ENCODE data around the gene RBM33.

Gene RBM33

DNA sequence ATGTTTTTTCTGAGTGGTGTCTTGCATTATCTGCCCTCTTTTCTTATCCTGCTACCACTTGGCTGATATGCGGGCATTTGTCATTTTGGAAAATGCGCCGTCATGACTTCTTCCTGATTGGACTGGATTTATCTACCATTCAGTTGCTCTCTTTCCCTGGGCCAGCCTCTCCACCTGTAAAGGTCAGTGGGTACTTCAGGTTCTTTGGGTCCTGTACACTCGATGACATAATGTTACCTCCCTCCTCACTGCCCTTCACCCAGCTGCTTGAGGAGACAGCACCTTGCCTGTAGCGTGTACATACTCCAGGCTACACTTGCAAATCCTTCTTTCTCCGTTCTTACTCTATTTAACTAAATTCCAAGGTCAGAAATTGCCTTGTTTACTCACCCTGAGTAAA is 83.7 kb downstream of the RBM33 start:
- TF ChIP-seq, protein P1, sequence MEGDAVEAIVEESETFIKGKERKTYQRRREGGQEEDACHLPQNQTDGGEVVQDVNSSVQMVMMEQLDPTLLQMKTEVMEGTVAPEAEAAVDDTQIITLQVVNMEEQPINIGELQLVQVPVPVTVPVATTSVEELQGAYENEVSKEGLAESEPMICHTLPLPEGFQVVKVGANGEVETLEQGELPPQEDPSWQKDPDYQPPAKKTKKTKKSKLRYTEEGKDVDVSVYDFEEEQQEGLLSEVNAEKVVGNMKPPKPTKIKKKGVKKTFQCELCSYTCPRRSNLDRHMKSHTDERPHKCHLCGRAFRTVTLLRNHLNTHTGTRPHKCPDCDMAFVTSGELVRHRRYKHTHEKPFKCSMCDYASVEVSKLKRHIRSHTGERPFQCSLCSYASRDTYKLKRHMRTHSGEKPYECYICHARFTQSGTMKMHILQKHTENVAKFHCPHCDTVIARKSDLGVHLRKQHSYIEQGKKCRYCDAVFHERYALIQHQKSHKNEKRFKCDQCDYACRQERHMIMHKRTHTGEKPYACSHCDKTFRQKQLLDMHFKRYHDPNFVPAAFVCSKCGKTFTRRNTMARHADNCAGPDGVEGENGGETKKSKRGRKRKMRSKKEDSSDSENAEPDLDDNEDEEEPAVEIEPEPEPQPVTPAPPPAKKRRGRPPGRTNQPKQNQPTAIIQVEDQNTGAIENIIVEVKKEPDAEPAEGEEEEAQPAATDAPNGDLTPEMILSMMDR (conservative IDR thresholded peaks at IDR 0.05): no peak
- H3K27ac ChIP-seq: peak overlapping the region; percentile 48

DNA sequence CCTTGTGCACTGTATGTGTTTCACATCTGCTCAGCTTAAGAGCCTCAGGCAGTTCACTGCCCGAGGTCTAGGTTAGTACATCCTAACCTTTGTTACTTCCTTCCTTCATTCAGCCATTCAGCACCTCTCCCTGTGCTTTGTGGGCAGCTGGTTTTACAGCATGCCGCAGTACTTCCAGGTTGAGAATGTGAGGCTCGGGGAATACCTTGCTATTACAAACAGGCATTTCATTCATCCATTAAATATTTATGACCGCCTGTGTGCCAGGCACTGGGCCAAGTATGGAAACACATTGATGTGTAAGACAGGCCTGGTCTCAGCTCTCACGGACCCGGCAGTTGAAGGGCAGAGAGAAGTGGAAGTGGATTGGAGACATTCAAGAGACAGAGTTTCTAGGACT is 85.4 kb downstream of the RBM33 start:
- TF ChIP-seq, protein P1 (conservative IDR thresholded peaks at IDR 0.05): no peak
- peak overlapping the region; percentile 48 for H3K27ac ChIP-seq

DNA sequence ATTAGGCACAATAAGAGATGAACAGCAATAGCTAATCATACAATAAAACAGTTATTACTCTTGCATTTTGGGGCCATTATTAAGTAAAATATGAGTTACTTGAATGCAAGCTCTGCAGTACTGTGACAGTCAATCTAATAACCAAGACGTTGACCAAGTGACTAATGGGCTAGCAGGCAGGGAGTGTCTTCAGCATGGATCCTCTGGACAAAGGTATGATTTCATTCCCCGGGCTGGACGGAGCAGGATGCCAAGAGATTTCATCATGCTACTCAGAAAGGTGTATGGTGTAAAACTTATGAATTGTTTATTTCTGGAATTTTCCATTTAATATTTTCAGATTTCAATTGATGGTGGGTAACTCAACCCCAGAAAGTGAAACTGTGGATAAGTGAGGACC is 86.9 kb downstream of the RBM33 start:
- no peak overlapping the region for H3K27ac ChIP-seq
- TF ChIP-seq, protein P1 (conservative IDR thresholded peaks at IDR 0.05): no peak

DNA sequence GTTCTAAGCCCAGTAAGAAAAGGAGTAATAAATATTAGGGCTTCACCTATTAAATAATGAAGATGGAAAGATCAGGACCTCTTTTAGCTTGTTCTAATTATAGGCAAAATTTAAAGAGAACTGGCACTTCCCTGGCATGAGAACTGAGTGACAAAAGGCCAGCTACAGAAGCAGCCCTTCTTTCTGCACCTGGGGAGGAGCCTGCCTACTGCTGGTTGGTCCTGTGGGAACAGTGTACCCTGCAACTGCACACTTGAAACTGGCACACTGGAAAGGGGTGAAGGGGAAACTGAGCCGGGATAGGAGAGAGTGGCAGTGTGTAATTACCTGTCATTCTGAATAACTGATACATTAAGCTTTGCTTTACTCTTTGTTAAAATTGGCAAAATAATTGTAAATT is 87.4 kb downstream of the RBM33 start:
- H3K27ac ChIP-seq: no peak overlapping the region
- TF ChIP-seq, protein P1 (conservative IDR thresholded peaks at IDR 0.05): no peak

DNA sequence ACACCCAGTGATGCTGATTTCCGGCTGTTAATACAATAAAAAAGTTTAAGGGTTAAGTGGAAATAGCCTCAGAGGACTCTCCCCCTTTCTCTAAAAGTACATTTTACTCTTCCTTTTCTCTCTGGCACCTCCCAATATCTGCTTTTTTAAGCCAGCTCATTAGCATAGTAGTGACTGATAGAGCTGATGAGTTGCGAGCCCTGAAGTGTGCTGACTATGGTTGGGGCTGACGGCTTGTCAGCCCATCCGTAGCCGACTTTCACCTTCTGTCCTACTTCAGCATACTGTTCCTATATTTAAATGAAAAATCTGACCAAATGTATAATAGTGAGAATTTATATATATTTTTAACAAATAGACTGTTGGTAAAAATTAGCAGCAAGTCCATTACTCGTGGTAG is 87.8 kb downstream of the RBM33 start:
- H3K27ac ChIP-seq: no peak overlapping the region
- TF ChIP-seq, protein P1 (conservative IDR thresholded peaks at IDR 0.05): no peak

DNA sequence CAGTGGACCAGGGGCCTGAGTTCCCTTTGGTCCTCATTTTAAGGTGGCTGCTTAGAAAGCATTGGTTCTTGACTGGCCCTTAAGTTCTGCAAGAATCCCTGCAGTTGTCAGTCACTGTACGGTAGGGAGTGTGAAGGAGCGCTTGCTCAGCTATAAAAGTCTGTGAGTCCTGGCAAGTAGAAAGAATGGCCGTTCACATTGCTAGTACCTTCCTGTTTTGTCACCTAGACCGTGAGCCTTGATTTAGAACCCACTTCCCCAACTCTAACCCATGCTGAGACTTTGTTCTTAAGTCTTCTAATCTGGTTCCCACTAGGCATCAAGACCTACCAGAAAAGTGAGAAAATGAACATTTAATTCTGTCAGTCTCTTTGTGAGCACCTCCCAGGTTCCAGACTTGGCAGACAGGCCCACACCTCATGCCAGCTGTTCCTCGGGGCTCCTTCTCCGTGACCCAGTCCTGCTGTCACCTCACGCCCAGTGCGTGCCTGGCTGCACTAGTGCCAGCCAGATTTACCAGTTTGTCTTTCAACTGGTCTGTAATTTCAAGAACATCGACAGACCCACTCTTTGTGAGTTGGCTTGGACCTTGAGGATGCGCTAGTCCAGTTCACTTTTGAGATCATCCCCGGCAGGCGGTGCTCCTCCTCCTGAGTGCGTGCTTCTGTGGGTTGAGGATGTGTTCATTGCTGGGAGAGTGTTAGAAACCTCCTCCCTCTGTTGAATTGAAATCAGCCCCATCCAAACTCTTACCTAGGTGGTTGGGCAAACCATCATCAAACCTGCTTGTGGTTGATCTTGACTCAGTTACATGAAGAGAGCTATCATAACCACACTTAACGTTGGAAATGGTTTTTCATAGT is 89.4 kb downstream of the RBM33 start:
- TF ChIP-seq, protein P1 (conservative IDR thresholded peaks at IDR 0.05): no peak
- H3K27ac ChIP-seq: no peak overlapping the region

DNA sequence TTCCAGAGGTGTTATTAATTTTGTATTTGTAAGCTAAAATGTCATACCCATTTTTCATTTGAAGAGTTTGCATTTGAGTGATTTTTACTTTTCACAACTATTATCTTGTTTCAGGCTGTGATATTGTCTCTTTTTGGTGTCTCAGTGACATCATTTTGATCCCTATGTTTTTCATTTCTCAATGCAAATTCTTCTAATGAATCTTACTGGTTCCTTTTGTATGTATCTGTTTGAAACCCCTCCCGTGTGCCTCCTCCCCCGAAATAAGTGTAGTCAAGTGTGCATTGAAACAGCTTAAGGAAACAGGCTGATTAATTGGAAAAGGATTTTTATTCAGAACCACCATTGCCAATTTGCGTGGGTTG is 90.0 kb downstream of the RBM33 start:
- TF ChIP-seq, protein P1 (conservative IDR thresholded peaks at IDR 0.05): no peak
- H3K27ac ChIP-seq: no peak overlapping the region
